HepG2 (cell line): ENCODE data around the gene ZNF524. TPM values are rescaled to one million over a fixed set of nuclear protein-coding genes. Genes with fewer than 3 reads are reported as not detected.

Experiments used
- DNMT1 ChIP-seq: sonication (generic); formaldehyde crosslinking; IDR thresholded peaks from 2 replicates; pipeline ENCODE4 v1.5.1; 2020; ENCODE audit warnings: mild to moderate bottlenecking, missing genetic modification reagents
- ETV6 ChIP-seq: sonication (generic); formaldehyde crosslinking; conservative IDR thresholded peaks from 2 replicates; pipeline ENCODE4 v1.4.0; 2020; ENCODE audit warnings: missing genetic modification reagents
- KDM5B ChIP-seq: sonication (generic); formaldehyde crosslinking; IDR thresholded peaks from 2 replicates; pipeline ENCODE4 v1.4.0; 2020; ENCODE audit warnings: missing genetic modification reagents, mild to moderate bottlenecking, borderline replicate concordance
- POGK ChIP-seq: sonication (generic); formaldehyde crosslinking; conservative IDR thresholded peaks from 2 replicates; pipeline ENCODE4 v1.8.0; 2022; ENCODE audit warnings: mild to moderate bottlenecking, moderate library complexity, missing genetic modification reagents
- PTBP1 ChIP-seq: fragments of 200-400 bp; formaldehyde crosslinking; IDR thresholded peaks from 2 replicates; pipeline ENCODE4 v1.6.1; 2018; ENCODE audit warnings: low read length, low read depth; ENCODE audit not compliant: poor library complexity, severe bottlenecking
- SALL1 ChIP-seq: sonication (generic); formaldehyde crosslinking; IDR thresholded peaks from 2 replicates; pipeline ENCODE4 v1.8.0; 2022; ENCODE audit warnings: mild to moderate bottlenecking, missing genetic modification reagents
- ZBTB33 ChIP-seq: sonication (generic); formaldehyde crosslinking; IDR thresholded peaks from 2 replicates; pipeline ENCODE4 v1.4.0; 2020; ENCODE audit warnings: missing genetic modification reagents
- ZNF350 ChIP-seq: sonication (generic); formaldehyde crosslinking; IDR thresholded peaks from 2 replicates; pipeline ENCODE4 v1.4.0; 2020; ENCODE audit warnings: mild to moderate bottlenecking, low read depth, missing genetic modification reagents, borderline replicate concordance
- polyA plus RNA-seq, 8 experiments: library from polyadenylated mRNA; depleted of rRNA in 3 of 8; stranded (reverse) in 7 of 8; unstranded in 1 of 8; fragments of >200 nt; fragmentation: Illumina TruSeq in 4 of 8; extraction: Trizol in 4 of 8; gene quantifications; 2 replicates each; pipeline versions ENCODE4 v1.2.1 to v1.2.3, GENCODE V29; 2011 to 2016; ENCODE audit warnings: low read depth in 4 of 8, missing spikeins in 1 of 8, mixed read lengths in 1 of 8; ENCODE audit not compliant: insufficient read depth in 1 of 8
- total RNA-seq, 5 experiments: library from RNA; depleted of rRNA; stranded (reverse); fragments of >200 nt; fragmentation: Illumina TruSeq; extraction: Trizol; gene quantifications; 2 replicates each; pipeline ENCODE4 v1.2.3, GENCODE V29; 2016; ENCODE audit warnings: low read depth in 1 of 5
- TF ChIP-seq, protein P1 (sequence below): sonication (generic); formaldehyde crosslinking; IDR thresholded peaks from 2 replicates; pipeline ENCODE4 v1.5.0; 2020; ENCODE audit warnings: mild to moderate bottlenecking, missing genetic modification reagents, borderline replicate concordance
- TF ChIP-seq, protein P2 (sequence below): IDR thresholded peaks from 2 replicates; pipeline ENCODE4 v1.6.1; 2016; ENCODE audit warnings: missing compliant biosample characterization, missing genetic modification reagents, borderline replicate concordance

The ZNF524 gene
- total and polyA plus RNA-seq, 2 of the 13 experiments (the other 11 are each of a cell fraction or from before 2014, with no cell fraction given) = 3.2 to 4.6 TPM

- TF ChIP-seq, protein P1, sequence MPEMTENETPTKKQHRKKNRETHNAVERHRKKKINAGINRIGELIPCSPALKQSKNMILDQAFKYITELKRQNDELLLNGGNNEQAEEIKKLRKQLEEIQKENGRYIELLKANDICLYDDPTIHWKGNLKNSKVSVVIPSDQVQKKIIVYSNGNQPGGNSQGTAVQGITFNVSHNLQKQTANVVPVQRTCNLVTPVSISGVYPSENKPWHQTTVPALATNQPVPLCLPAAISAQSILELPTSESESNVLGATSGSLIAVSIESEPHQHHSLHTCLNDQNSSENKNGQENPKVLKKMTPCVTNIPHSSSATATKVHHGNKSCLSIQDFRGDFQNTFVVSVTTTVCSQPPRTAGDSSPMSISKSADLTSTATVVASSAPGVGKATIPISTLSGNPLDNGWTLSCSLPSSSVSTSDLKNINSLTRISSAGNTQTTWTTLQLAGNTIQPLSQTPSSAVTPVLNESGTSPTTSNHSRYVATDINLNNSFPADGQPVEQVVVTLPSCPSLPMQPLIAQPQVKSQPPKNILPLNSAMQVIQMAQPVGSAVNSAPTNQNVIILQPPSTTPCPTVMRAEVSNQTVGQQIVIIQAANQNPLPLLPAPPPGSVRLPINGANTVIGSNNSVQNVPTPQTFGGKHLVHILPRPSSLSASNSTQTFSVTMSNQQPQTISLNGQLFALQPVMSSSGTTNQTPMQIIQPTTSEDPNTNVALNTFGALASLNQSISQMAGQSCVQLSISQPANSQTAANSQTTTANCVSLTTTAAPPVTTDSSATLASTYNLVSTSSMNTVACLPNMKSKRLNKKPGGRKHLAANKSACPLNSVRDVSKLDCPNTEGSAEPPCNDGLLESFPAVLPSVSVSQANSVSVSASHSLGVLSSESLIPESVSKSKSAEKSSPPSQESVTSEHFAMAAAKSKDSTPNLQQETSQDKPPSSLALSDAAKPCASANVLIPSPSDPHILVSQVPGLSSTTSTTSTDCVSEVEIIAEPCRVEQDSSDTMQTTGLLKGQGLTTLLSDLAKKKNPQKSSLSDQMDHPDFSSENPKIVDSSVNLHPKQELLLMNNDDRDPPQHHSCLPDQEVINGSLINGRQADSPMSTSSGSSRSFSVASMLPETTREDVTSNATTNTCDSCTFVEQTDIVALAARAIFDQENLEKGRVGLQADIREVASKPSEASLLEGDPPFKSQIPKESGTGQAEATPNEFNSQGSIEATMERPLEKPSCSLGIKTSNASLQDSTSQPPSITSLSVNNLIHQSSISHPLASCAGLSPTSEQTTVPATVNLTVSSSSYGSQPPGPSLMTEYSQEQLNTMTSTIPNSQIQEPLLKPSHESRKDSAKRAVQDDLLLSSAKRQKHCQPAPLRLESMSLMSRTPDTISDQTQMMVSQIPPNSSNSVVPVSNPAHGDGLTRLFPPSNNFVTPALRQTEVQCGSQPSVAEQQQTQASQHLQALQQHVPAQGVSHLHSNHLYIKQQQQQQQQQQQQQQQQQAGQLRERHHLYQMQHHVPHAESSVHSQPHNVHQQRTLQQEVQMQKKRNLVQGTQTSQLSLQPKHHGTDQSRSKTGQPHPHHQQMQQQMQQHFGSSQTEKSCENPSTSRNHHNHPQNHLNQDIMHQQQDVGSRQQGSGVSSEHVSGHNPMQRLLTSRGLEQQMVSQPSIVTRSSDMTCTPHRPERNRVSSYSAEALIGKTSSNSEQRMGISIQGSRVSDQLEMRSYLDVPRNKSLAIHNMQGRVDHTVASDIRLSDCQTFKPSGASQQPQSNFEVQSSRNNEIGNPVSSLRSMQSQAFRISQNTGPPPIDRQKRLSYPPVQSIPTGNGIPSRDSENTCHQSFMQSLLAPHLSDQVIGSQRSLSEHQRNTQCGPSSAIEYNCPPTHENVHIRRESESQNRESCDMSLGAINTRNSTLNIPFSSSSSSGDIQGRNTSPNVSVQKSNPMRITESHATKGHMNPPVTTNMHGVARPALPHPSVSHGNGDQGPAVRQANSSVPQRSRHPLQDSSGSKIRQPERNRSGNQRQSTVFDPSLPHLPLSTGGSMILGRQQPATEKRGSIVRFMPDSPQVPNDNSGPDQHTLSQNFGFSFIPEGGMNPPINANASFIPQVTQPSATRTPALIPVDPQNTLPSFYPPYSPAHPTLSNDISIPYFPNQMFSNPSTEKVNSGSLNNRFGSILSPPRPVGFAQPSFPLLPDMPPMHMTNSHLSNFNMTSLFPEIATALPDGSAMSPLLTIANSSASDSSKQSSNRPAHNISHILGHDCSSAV (CRISPR knock-in tag) = no peak
- TF ChIP-seq ZNF350 (CRISPR knock-in tag) (no peak), KDM5B (peak; percentile 35; the same call in 1 of the 2 replicates), ETV6 (0 out of 2 replicates have a peak, but pooled peaks have one; percentile 5), DNMT1 (CRISPR knock-in tag) (0 out of 2 replicates have a peak, but pooled peaks have one; percentile 58), PTBP1 (no peak), POGK (CRISPR knock-in tag) (0 out of 2 replicates have a peak, but pooled peaks have one; percentile 33), SALL1 (CRISPR knock-in tag) (0 out of 2 replicates have a peak, but pooled peaks have one; percentile 26), ZBTB33 (CRISPR knock-in tag) (0 out of 2 replicates have a peak, but pooled peaks have one; percentile 16)
- TF ChIP-seq, protein P2, sequence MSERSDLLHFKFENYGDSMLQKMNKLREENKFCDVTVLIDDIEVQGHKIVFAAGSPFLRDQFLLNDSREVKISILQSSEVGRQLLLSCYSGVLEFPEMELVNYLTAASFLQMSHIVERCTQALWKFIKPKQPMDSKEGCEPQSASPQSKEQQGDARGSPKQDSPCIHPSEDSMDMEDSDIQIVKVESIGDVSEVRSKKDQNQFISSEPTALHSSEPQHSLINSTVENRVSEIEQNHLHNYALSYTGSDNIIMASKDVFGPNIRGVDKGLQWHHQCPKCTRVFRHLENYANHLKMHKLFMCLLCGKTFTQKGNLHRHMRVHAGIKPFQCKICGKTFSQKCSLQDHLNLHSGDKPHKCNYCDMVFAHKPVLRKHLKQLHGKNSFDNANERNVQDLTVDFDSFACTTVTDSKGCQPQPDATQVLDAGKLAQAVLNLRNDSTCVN (CRISPR knock-in tag) = no peak
Measured at GRCh38 chr19:55605637-55606470, 5.8 kb downstream of the ZNF524 start, which contains the start of gene ZNF865 (continued).
